ENCODE measurements around the gene BPTF.

GRCh38 chr17:67834634-67835033 is 9.3 kb downstream of the BPTF start:
- TF ChIP-seq, protein P1, sequence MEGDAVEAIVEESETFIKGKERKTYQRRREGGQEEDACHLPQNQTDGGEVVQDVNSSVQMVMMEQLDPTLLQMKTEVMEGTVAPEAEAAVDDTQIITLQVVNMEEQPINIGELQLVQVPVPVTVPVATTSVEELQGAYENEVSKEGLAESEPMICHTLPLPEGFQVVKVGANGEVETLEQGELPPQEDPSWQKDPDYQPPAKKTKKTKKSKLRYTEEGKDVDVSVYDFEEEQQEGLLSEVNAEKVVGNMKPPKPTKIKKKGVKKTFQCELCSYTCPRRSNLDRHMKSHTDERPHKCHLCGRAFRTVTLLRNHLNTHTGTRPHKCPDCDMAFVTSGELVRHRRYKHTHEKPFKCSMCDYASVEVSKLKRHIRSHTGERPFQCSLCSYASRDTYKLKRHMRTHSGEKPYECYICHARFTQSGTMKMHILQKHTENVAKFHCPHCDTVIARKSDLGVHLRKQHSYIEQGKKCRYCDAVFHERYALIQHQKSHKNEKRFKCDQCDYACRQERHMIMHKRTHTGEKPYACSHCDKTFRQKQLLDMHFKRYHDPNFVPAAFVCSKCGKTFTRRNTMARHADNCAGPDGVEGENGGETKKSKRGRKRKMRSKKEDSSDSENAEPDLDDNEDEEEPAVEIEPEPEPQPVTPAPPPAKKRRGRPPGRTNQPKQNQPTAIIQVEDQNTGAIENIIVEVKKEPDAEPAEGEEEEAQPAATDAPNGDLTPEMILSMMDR (IDR thresholded peaks at IDR 0.05) = no peak
- TF ChIP-seq ZFX (IDR thresholded peaks at IDR 0.05; ENCODE audit: borderline replicate concordance) = no peak

Measured in 22Rv1 (cell line).